Erythroblast (primary cell): ENCODE measurements around the gene CASQ1.

Experiments used
- GATA1 ChIP-seq: IDR thresholded peaks from 2 replicates; pipeline ENCODE4 v1.6.1; 2011; ENCODE audit warnings: low read depth, mild to moderate bottlenecking, control low read depth, low read length, moderate library complexity
- POLR2A ChIP-seq: IDR thresholded peaks from 2 replicates; pipeline ENCODE4 v1.6.1; 2011; ENCODE audit warnings: mild to moderate bottlenecking, low read length

DNA sequence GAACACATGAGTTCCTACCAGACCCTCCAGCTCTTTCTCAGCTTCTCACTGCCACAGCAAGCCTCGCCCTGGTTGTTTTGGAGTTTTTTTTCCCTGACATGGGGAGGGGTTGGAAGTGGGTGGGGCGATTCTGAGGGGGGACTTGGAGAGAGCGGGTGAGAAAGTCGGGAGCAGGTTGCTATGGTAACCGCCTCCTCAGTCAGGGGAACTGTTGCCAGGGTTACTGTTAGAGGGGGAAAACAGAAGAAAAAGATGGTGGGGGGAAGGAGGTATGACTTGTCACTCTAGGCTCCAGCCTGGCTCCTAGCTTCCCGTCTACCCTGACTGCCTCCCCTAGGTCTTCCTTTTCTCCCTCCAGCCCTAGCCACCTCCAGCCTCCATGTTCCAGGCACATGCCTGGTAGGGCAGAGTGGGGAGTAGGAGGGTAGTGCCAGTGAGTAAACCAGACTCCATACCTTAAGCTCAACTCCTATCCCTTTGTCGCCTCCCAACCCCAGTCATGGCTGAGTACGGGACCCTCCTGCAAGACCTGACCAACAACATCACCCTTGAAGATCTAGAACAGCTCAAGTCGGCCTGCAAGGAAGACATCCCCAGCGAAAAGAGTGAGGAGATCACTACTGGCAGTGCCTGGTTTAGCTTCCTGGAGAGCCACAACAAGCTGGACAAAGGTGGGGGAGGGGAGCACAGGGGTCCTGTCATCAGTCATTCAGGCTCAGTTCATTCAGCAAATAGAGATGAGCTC, 20.8 kb downstream of the CASQ1 start:
- no peak for TF ChIP-seq POLR2A
- no peak for TF ChIP-seq GATA1
